Measurements from ENCODE around the gene PIK3R3.
"Not testable (repeated sequence)": the region's sequence is repeated elsewhere in the genome, so short reads cannot be mapped to it uniquely, and the experiment has no call there.

PIK3R3 gene

DNA sequence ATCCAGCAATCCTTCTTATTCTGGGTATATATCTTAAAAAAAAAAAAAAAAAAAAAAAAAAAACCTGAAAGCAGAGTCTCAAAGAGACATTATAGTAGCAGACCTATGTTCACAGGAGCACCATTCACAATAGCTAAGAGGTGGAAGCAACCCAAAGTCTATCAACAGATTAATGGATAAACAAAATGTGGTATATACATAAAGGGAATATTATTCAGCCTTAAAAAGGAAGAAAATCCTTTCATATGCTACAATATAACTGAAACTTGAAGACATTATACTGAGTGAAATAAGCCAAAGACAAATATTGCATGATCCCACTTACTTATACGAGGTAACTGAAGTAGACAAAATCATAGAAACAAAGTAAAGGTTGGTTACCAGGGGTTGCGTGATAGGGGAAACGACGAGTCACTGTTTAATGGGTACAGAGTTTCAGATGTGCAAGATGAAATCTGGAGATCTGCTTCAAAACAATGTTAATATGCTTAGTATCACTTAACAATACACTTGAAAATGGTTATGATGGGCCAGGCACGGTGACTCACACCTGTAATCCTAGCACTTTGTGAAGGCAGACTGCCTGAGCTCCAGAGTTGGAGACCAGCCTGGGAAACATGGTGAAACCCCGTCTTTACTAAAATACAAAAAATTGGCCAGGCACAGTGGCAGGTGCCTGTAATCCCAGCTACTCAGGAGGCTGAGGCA lies 29.5 kb downstream of the PIK3R3 start:
- DNase-seq (no peak), ATAC-seq (peak; percentile 32)

DNA sequence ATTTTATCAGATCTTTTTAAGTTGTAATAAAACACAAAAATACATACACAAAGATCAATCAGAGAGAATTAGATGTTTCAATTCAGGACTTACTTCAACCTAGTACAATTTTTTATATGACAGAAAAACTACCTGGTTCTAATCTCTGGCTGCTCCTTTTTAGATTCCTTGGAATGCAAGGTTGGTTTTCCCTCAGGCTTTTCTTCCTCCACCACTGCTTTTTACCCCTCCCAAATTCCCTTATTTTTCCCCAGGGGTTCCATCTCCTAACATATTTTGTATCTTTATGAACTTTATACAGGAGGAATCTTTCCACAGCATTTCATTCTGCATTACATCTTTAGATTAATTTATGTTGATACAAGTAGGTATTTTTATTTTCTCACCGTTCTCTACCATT lies 33.2 kb downstream of the PIK3R3 start:
- ATAC-seq (no peak), DNase-seq (no peak)

DNA sequence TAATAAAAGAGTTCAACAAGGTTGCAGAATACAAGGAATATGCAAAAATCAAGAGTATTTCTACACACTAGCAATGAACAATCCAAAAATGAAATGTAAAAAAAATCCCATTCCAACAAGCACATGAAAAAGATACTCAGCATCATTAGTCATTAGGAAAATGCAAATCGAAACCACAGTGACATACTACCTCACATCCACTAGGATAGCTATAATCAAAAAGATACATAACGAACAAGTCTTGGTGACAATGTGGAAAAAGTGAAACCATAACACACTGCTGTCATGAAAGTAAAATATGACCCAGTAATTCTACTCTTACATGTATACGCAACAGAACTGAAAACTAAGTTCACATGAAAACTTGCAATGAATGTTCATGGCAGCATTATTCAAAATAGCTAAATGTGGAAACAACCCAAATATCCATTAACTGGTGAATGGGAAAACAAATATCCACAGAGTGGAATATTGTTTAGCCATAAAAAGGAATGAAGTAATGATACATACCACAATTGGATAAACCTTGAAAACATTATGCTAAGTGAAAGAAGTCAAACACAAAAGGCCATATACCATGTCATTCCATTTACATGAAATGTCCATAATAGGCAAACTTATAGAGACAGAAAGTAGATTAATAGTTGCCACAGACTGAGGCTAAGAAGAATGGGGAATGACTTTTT lies 34.3 kb downstream of the PIK3R3 start:
- ATAC-seq (peak; percentile 87), DNase-seq (no peak)

DNA sequence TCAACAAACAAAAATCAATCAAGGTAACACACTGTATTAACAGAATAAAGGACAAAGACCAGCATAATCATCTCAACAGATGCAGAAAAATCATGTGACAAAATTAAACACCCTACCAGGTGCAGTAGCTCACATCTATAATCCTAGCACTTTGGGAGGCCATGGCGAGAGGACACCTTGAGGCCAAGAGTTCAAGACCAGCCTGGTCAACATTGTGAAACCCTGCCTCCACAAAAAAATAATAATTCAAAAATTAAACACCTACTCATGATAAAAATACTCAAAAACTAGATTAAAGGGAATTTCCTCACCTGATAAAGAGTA lies 35.3 kb downstream of the PIK3R3 start:
- DNase-seq (no peak), ATAC-seq (no peak)

DNA sequence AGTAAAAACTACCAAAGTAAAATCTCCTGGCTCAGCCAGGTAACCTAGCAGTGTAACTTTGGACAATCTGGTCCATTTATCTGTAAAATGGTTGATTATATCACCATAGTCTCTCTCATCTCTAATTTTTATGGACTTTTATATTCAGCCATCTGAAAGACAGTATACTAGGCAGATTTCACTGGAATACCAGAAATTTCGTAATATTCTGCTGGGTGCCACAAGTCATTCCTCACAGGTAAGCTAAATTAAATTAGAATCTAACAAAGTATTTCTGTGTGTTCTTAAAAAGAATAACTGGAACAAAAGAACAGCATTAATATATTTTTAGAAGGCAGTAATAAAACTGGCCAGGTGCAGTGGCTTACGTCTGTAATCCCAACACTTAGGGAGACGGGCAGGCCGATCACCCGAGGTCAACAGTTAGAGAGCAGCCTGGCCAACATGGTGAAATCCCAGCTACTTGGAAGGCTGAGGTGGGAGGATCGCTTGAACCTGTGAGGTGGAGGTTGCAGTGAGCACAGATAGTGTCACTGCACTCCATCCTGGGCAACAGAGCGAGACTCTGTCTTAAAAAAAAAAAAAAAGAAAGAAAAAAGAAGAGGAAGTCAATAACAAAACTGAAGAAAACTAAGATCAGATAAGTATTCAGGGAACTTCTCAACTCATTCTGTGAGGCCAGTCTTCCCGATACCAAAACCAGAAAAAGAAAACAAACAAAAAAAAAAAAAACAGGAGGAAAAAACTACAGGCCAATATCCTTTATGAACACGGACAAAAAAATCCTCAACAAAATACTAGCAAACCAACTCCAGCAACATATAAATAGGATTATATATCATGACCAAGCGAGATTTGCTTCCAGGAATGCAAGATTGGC lies 35.9 kb downstream of the PIK3R3 start:
- no peak for ATAC-seq
- no peak for DNase-seq

DNA sequence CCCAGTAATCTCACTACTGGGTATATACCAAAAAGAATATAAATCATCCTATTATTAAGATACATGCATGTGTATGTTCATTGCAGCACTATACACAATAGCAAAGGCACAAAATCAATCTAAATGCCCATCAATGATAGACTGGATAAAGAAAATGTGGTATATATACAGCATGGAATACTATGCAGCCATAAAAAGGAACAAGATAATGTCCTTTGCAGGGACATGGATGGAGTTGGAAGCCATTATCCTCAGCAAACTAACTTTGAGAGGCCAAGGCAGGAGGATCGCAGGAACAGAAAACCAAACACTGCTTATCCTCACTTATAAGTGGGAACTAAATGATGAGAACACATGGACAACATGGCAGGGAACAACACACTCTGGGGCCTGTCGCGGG lies 37.3 kb downstream of the PIK3R3 start:
- not testable (repeated sequence) for ATAC-seq, DNase-seq

GRCh38 chr1:46094471-46095005 lies 37.9 kb downstream of the PIK3R3 start:
- ATAC-seq (no peak), DNase-seq (no peak)

- DNase-seq, ATAC-seq: not testable (repeated sequence)
Measured at GRCh38 chr1:46093832-46094231, 38.6 kb downstream of the PIK3R3 start.

- ATAC-seq (no peak), DNase-seq (no peak)
Measured at GRCh38 chr1:46087891-46088290, 44.5 kb downstream of the PIK3R3 start.

DNA sequence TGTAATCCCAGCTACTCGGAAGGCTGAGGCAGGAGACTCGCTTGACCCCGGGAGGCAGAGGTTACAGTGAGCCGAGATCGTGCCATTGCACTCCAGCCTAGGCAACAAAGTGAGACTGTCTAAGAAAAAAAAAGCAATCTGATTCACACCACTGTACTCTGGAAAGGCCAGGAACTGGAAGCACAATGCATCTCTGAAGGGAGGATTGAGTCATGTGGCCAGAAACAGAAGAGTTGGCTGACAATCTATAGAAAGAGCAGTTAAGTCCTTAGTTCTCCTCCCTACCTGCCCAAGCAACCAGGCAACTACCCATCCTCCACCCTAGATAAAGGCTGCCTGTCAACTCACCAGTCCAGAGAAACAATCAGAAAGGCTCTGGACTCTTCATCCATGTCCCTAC lies 45.9 kb downstream of the PIK3R3 start:
- DNase-seq (no peak), ATAC-seq (no peak)

GRCh38 chr1:46084553-46085451 lies 47.6 kb downstream of the PIK3R3 start:
- ATAC-seq, result no peak
- no peak for DNase-seq

DNA sequence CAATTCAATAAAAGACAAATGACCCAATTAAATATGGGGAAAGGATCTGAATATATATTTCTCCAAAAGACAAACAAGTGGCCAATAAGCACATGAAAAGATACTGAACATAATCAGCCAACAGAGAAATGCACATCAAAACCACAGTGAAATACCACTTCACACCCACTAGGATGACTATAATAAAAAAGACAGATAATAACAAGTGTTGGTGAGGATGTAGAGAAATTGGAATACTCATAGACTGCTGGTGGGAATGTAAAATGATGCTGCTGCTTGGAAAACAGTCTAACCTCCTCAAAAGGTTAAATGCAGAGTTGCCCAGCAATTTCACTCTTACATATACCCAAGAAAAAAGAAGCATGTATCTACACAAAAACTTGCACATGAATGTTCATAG lies 48.9 kb downstream of the PIK3R3 start:
- ATAC-seq, result no peak

DNA sequence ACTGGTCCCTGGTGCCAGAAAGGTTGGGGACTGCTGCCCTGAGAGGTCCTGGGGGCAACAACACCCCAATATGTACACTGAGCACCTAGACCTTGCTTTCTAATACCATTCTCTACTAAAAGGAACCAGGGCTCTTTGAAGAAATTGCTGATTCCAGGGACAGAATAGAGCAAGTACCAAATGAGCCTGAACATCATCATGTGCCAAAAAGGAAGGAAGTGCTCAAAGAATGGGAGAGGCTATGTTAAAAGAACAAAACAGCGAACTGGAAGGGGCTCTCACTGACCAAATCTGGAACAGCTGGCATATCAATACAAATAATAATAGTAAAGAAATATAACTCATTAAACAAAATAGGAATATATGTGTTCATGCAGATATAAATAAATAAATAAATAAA lies 50.8 kb downstream of the PIK3R3 start:
- no peak for ATAC-seq
- DNase-seq, result no peak

More for the DNA sequence above, 48.9 kb downstream of the PIK3R3 start:
- DNase-seq, result no peak

DNA sequence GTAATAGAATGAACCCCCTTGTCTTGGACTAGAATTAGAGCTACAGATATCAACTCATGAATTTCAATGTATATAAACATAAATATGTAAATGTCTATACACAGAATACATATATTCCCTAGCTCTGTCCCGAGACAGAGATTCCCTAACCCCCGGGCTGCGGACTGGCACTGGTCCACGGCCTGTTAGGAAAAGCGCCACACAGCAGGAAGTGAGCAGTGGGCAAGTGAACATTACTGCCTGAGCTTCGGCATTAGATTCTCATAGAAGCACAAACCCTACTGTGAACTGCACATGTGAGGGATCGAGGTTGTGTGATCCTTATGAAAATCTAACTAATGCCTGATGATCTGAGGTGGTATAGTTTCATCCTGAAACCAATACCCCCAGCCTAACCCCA lies 51.2 kb downstream of the PIK3R3 start:
- ATAC-seq, result no peak
- DNase-seq, result no peak

DNA sequence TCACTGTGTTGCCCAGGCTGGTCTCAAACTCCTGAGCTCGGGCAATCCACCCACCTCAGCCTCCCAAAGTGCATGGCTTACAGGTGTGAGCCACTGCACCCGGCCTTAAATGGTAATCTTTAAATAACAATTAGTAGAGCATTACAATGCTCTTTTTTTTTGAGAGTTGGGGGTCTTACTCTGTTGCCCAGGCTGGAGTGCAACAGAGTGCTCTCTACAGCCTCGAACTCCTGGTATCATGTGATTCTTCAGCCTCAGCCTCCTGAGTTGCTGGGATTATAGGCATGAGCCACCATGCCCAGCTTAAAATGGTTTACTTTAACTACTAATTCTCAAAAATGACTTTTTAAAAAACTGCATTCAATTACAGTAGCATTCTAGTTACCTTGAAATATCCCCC lies 52.2 kb downstream of the PIK3R3 start:
- ATAC-seq (no peak), DNase-seq (no peak)

DNA sequence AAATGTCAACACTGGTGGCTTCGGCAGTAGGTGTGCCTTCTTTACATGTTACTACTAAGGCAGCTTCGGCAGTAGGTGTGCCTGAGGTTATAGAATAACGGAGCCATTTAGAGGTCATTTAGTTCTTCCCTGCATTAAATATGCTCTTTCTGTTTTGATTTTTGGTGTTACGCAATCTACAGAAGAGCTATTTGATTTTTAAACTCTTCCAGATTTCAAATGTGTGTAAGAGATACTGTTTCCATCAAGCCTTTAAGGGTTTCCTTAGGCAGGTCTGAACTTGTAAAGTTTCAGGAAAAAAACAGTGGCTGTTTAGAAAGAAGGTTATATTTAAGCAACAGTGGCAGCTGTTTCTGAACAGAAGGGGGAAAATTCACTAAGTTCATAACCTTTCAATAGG lies 54.8 kb downstream of the PIK3R3 start:
- no peak for DNase-seq
- no peak for ATAC-seq

DNA sequence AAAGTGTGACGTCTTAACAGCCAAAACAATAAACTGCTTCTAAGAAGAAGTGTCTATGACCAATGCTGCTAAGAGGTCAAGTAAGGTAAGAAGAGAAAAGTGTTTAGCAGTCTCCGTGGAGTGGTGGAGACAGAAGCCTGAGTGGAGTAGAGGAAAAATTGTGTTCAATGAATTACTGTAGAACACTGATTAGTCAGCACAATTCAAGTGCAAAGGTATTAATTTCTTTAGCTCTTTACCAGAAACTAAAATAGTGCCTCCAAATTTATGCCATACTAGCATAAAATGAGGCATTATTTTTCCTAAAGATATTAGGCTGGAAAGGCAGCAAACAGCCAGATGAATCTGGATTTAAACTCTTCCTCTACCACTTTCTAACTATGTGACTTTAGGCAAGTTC lies 56.1 kb downstream of the PIK3R3 start:
- no peak for ATAC-seq

GRCh38 chr1:46072975-46073374 lies 59.5 kb downstream of the PIK3R3 start:
- DNase-seq (no peak), ATAC-seq (peak; percentile 57)

More for the DNA sequence above, 56.1 kb downstream of the PIK3R3 start:
- DNase-seq, result no peak

- ATAC-seq (no peak), DNase-seq (no peak)
Measured at GRCh38 chr1:46070164-46070814, 62.1 kb downstream of the PIK3R3 start.

- no peak for DNase-seq
- no peak for ATAC-seq
Measured at GRCh38 chr1:46068525-46068924, 63.9 kb downstream of the PIK3R3 start.

DNA sequence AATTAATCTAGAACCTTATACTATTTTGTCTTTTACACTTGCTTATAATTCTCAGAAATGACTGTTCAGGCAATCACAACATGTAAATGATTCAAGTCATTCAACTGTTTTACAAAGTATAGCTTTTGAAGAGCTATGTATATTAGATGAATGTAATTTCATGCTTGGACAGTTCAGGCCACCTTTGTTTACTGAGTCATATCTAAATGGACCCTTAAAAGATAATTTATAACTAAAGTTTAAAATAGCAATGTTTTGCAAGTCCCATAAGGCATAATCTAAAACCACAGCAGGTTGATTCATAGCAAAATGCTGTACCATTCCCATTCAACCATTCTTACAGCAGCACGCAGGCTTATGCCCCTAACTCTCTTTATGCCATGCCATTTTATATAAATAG lies 64.8 kb downstream of the PIK3R3 start:
- no peak for ATAC-seq
- no peak for DNase-seq
